Muscle layer of colon (tissue), 2 donors: Measurements from ENCODE around the gene LTBP3.

Experiments used
- H3K27ac ChIP-seq: one replicate; pipeline ENCODE4 v1.7.0; 2013; ENCODE audit warnings: low read depth, mild to moderate bottlenecking, low read length, moderate library complexity
- H3K27me3 ChIP-seq, 2 donors: one replicate each; pipeline ENCODE4 v1.7.0; 2013; ENCODE audit warnings: low read length in 2 of 2, mild to moderate bottlenecking in 2 of 2; ENCODE audit not compliant: insufficient read depth in 2 of 2, control insufficient read depth in 1 of 2
- H3K36me3 ChIP-seq: one replicate; pipeline ENCODE4 v1.7.0; 2013; ENCODE audit warnings: mild to moderate bottlenecking, low read length; ENCODE audit not compliant: insufficient read depth
- H3K4me1 ChIP-seq: one replicate; pipeline ENCODE4 v1.7.0; 2013; ENCODE audit warnings: mild to moderate bottlenecking, low read length; ENCODE audit not compliant: insufficient read depth
- H3K4me3 ChIP-seq, 2 donors: one replicate each; pipeline ENCODE4 v1.7.0; 2013; ENCODE audit warnings: low read length in 2 of 2, low read depth in 1 of 2, mild to moderate bottlenecking in 1 of 2, moderate library complexity in 1 of 2
- H3K9ac ChIP-seq: one replicate; pipeline ENCODE4 v1.7.0; 2013; ENCODE audit warnings: low read length
- H3K9me3 ChIP-seq: one replicate; pipeline ENCODE4 v1.7.0; 2013; ENCODE audit warnings: mild to moderate bottlenecking, low read length
- donor health status: abdominal sarcoma.
- donor health status: Adenocarcinoma of cecum.

LTBP3 gene

GRCh38 chr11:65574811-65575567 lies 16.8 kb upstream of the LTBP3 start:
- H3K27me3 ChIP-seq: no peaks in the 10 kb centered on the region
- peaks cover 49% of the 10 kb centered on the region for H3K4me1 ChIP-seq
- peak overlapping the region; percentile 34 for H3K9ac ChIP-seq
- H3K4me3 ChIP-seq: peak overlapping the region; percentile 58 to 64
- peak overlapping the region; percentile 96 for H3K27ac ChIP-seq
- H3K36me3 ChIP-seq: peaks cover 19% of the 10 kb centered on the region
- H3K9me3 ChIP-seq: no peaks in the 10 kb centered on the region

GRCh38 chr11:65574109-65574810 lies 16.1 kb upstream of the LTBP3 start:
- Histone ChIP-seq H3K27ac (peak overlapping the region; percentile 96), H3K9ac (peak overlapping the region; percentile 34), H3K36me3 (peaks cover 12% of the 10 kb centered on the region), H3K4me3 (peak overlapping the region; percentile 64 to 66), H3K4me1 (peaks cover 52% of the 10 kb centered on the region), H3K9me3 (no peaks in the 10 kb centered on the region), H3K27me3 (no peaks in the 10 kb centered on the region)

GRCh38 chr11:65573391-65574079 lies 15.4 kb upstream of the LTBP3 start:
- Histone ChIP-seq H3K4me3 (peak overlapping the region; percentile 52 to 66), H3K27ac (peak overlapping the region; percentile 87), H3K4me1 (peaks cover 55% of the 10 kb centered on the region), H3K9ac (peak overlapping the region; percentile 6), H3K27me3 (no peaks in the 10 kb centered on the region), H3K9me3 (no peaks in the 10 kb centered on the region), H3K36me3 (peaks cover 6% of the 10 kb centered on the region)

- Histone ChIP-seq H3K36me3 (peaks cover 5% of the 10 kb centered on the region), H3K27ac (peak within 1 kb of the TSS; percentile 95), H3K27me3 (no peaks in the 10 kb centered on the region), H3K9me3 (no peaks in the 10 kb centered on the region), H3K9ac (peak within 1 kb of the TSS; percentile 6), H3K4me3 (peak within 1 kb of the TSS; percentile 66 to 88), H3K4me1 (peaks cover 55% of the 10 kb centered on the region)
Observed at GRCh38 chr11:65572356-65573051, 14.3 kb upstream of the LTBP3 start, which contains the start of gene FAM89B. Gene FAM89B, plus strand, starts transcription at chr11:65572538. Its CDS starts 132 bp downstream, at chr11:65572670.

GRCh38 chr11:65571940-65572339 lies 13.8 kb upstream of the LTBP3 start:
- peaks cover 54% of the 10 kb centered on the region for H3K4me1 ChIP-seq
- no peaks in the 10 kb centered on the region for H3K27me3 ChIP-seq
- peak overlapping the region; percentile 5 for H3K9ac ChIP-seq
- peaks cover 5% of the 10 kb centered on the region for H3K36me3 ChIP-seq
- peak overlapping the region; percentile 18 to 88 for H3K4me3 ChIP-seq
- no peaks in the 10 kb centered on the region for H3K9me3 ChIP-seq
- H3K27ac ChIP-seq: peak overlapping the region; percentile 95

- Histone ChIP-seq H3K4me1 (peaks cover 57% of the 10 kb centered on the region), H3K27me3 (no peaks in the 10 kb centered on the region), H3K9me3 (no peaks in the 10 kb centered on the region), H3K27ac (peak overlapping the region; percentile 95), H3K4me3 (peak overlapping the region in 1 of 2 donors; percentile 88), H3K9ac (peak overlapping the region; percentile 5), H3K36me3 (peaks cover 5% of the 10 kb centered on the region)
Observed at GRCh38 chr11:65571420-65571819, 13.3 kb upstream of the LTBP3 start.

- Histone ChIP-seq H3K27ac (peak within 1 kb of the TSS; percentile 95), H3K27me3 (no peaks in the 10 kb centered on the region), H3K9ac (peak within 1 kb of the TSS; percentile 91), H3K4me3 (peak within 1 kb of the TSS; percentile 77 to 88), H3K4me1 (peaks cover 54% of the 10 kb centered on the region), H3K9me3 (no peaks in the 10 kb centered on the region), H3K36me3 (peaks cover 5% of the 10 kb centered on the region)
Observed at GRCh38 chr11:65569973-65570918, 12.1 kb upstream of the LTBP3 start, which contains the start of gene ZNRD2. Gene ZNRD2, plus strand, starts transcription at chr11:65570477. Its CDS starts 15 bp downstream, at chr11:65570492.

GRCh38 chr11:65569164-65569972 lies 11.2 kb upstream of the LTBP3 start:
- no peaks in the 10 kb centered on the region for H3K27me3 ChIP-seq
- H3K27ac ChIP-seq: peak overlapping the region; percentile 95
- peak overlapping the region; percentile 43 to 88 for H3K4me3 ChIP-seq
- peaks cover 48% of the 10 kb centered on the region for H3K4me1 ChIP-seq
- peaks cover 5% of the 10 kb centered on the region for H3K36me3 ChIP-seq
- H3K9me3 ChIP-seq: no peaks in the 10 kb centered on the region
- peak overlapping the region; percentile 91 for H3K9ac ChIP-seq

GRCh38 chr11:65565624-65566453 lies 7.7 kb upstream of the LTBP3 start:
- H3K27ac ChIP-seq: no peak overlapping the region
- H3K36me3 ChIP-seq: peaks cover 5% of the 10 kb centered on the region
- H3K4me1 ChIP-seq: peaks cover 31% of the 10 kb centered on the region
- no peak overlapping the region for H3K4me3 ChIP-seq
- no peak overlapping the region for H3K9ac ChIP-seq
- H3K27me3 ChIP-seq: no peaks in the 10 kb centered on the region
- H3K9me3 ChIP-seq: no peaks in the 10 kb centered on the region
